ENCODE measurements around the gene C20orf173. TPM values are rescaled to one million over a fixed set of nuclear protein-coding genes. Genes with fewer than 3 reads are reported as not detected.

The C20orf173 gene
- polyA plus RNA-seq, 1 of the 3 experiments (the other 2 are of a cell fraction), result not detected

DNA sequence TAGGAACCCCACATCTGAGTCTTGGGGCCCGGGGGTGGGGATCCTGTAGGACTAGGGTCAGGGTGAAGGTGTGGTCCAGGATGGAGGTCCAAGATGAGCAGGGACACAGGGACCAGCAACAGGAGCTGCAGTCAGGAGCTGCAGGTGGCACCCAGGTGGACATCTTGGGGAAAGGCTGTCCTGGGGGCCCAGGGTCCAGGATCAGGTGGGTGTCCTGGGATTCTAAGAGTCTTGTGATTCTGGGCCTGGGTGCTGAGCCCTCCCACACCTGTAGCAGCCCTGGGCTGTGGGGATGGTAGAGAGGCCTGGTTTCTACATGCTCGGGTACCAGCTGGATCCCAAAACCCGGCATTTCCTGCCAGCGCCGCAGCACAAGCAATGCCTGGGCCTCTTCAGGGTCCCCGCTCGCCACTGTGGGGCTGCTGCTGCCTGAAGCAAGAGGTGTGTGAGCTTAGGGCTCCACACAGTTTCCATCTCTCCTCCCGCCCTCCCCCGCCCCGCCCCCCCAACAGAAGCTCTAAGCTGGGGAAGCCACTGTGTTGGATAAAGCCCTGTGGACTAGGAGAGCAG lies 33.2 kb upstream of the C20orf173 start (continued):
- TF ChIP-seq RAD21 (IDR thresholded peaks at IDR 0.05; ENCODE audit: low read length) (no peak), GABPA (IDR thresholded peaks at IDR 0.05; ENCODE audit: low read depth) (no peak)

- WGBS (ENCODE audit: low lambda C conversion rate), result 64% methylated on average over 3 of the region's 5 CpGs
- TF ChIP-seq GABPA (IDR thresholded peaks at IDR 0.05; ENCODE audit: low read depth) (no peak), FOSL2 (IDR thresholded peaks at IDR 0.05; ENCODE audit: borderline replicate concordance, low read depth) (no peak), GATA2 (CRISPR knock-in tag; IDR thresholded peaks at IDR 0.05) (no peak), EZH2phosphoT487 (IDR thresholded peaks at IDR 0.05; ENCODE audit: borderline replicate concordance, low read depth) (no peak), USF1 (IDR thresholded peaks at IDR 0.05; ENCODE audit: borderline replicate concordance, low read depth) (no peak), FOXM1 (IDR thresholded peaks at IDR 0.05; ENCODE audit: low read depth) (no peak), ELF1 (IDR thresholded peaks at IDR 0.05) (no peak), JUND (IDR thresholded peaks at IDR 0.05) (no peak), RCOR1 (IDR thresholded peaks at IDR 0.05; ENCODE audit: low read length) (no peak), RFX5 (IDR thresholded peaks at IDR 0.05; ENCODE audit: low read length) (no peak), TAF1 (IDR thresholded peaks at IDR 0.05; ENCODE audit: borderline replicate concordance, low read depth, low read length) (no peak), MAX (IDR thresholded peaks at IDR 0.05; ENCODE audit: low read depth) (no peak), YY1 (IDR thresholded peaks at IDR 0.05; ENCODE audit: low read depth) (no peak), TCF12 (IDR thresholded peaks at IDR 0.05) (no peak), SMC3 (IDR thresholded peaks at IDR 0.05; ENCODE audit: low read depth, low read length) (no peak), CHD2 (IDR thresholded peaks at IDR 0.05; ENCODE audit: low read length, partially characterized antibody) (no peak)
- TF ChIP-seq, protein P1, sequence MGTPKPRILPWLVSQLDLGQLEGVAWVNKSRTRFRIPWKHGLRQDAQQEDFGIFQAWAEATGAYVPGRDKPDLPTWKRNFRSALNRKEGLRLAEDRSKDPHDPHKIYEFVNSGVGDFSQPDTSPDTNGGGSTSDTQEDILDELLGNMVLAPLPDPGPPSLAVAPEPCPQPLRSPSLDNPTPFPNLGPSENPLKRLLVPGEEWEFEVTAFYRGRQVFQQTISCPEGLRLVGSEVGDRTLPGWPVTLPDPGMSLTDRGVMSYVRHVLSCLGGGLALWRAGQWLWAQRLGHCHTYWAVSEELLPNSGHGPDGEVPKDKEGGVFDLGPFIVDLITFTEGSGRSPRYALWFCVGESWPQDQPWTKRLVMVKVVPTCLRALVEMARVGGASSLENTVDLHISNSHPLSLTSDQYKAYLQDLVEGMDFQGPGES (IDR thresholded peaks at IDR 0.05; ENCODE audit: low read depth, low read length), result no peak
- TF ChIP-seq, protein P2, sequence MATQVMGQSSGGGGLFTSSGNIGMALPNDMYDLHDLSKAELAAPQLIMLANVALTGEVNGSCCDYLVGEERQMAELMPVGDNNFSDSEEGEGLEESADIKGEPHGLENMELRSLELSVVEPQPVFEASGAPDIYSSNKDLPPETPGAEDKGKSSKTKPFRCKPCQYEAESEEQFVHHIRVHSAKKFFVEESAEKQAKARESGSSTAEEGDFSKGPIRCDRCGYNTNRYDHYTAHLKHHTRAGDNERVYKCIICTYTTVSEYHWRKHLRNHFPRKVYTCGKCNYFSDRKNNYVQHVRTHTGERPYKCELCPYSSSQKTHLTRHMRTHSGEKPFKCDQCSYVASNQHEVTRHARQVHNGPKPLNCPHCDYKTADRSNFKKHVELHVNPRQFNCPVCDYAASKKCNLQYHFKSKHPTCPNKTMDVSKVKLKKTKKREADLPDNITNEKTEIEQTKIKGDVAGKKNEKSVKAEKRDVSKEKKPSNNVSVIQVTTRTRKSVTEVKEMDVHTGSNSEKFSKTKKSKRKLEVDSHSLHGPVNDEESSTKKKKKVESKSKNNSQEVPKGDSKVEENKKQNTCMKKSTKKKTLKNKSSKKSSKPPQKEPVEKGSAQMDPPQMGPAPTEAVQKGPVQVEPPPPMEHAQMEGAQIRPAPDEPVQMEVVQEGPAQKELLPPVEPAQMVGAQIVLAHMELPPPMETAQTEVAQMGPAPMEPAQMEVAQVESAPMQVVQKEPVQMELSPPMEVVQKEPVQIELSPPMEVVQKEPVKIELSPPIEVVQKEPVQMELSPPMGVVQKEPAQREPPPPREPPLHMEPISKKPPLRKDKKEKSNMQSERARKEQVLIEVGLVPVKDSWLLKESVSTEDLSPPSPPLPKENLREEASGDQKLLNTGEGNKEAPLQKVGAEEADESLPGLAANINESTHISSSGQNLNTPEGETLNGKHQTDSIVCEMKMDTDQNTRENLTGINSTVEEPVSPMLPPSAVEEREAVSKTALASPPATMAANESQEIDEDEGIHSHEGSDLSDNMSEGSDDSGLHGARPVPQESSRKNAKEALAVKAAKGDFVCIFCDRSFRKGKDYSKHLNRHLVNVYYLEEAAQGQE (IDR thresholded peaks at IDR 0.05; ENCODE audit: low read depth, low read length), result no peak
- TF ChIP-seq, protein P3, sequence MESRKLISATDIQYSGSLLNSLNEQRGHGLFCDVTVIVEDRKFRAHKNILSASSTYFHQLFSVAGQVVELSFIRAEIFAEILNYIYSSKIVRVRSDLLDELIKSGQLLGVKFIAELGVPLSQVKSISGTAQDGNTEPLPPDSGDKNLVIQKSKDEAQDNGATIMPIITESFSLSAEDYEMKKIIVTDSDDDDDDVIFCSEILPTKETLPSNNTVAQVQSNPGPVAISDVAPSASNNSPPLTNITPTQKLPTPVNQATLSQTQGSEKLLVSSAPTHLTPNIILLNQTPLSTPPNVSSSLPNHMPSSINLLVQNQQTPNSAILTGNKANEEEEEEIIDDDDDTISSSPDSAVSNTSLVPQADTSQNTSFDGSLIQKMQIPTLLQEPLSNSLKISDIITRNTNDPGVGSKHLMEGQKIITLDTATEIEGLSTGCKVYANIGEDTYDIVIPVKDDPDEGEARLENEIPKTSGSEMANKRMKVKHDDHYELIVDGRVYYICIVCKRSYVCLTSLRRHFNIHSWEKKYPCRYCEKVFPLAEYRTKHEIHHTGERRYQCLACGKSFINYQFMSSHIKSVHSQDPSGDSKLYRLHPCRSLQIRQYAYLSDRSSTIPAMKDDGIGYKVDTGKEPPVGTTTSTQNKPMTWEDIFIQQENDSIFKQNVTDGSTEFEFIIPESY (IDR thresholded peaks at IDR 0.05; ENCODE audit: borderline replicate concordance, low read depth), result no peak
- TF ChIP-seq, protein P4, sequence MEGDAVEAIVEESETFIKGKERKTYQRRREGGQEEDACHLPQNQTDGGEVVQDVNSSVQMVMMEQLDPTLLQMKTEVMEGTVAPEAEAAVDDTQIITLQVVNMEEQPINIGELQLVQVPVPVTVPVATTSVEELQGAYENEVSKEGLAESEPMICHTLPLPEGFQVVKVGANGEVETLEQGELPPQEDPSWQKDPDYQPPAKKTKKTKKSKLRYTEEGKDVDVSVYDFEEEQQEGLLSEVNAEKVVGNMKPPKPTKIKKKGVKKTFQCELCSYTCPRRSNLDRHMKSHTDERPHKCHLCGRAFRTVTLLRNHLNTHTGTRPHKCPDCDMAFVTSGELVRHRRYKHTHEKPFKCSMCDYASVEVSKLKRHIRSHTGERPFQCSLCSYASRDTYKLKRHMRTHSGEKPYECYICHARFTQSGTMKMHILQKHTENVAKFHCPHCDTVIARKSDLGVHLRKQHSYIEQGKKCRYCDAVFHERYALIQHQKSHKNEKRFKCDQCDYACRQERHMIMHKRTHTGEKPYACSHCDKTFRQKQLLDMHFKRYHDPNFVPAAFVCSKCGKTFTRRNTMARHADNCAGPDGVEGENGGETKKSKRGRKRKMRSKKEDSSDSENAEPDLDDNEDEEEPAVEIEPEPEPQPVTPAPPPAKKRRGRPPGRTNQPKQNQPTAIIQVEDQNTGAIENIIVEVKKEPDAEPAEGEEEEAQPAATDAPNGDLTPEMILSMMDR (IDR thresholded peaks at IDR 0.05), result no peak
- H4K20me1 ChIP-seq (ENCODE audit: insufficient read depth), result no peaks in the 10 kb centered on the region
- H3K36me3 ChIP-seq (replicated peaks in 1 of 2; ENCODE audit: control insufficient read depth in 1 of 2, insufficient read depth in 2 of 2, low read length in 1 of 2), result peaks cover 0 to 11% of the 10 kb centered on the region in 2 experiments
- DNase-seq, result no peak
- no peak overlapping the region for H3K4me3 ChIP-seq (ENCODE audit: low read depth in 2 of 2, low read length in 1 of 2)
- no peaks in the 10 kb centered on the region for H3K79me2 ChIP-seq (ENCODE audit: insufficient read depth)
- no peaks in the 10 kb centered on the region for H3K27me3 ChIP-seq (ENCODE audit: insufficient read depth)
- no peaks in the 10 kb centered on the region; a peak in 1 of 4 replicates for H3K4me1 ChIP-seq (ENCODE audit: control insufficient read depth in 1 of 2, insufficient read depth in 2 of 2, low read depth in 1 of 2, low read length in 1 of 2)
- H3K4me2 ChIP-seq, result no peak overlapping the region
- H3F3A ChIP-seq (replicated peaks; ENCODE audit: insufficient read depth), result peaks cover 10% of the 10 kb centered on the region
- no peak overlapping the region for H3K27ac ChIP-seq (ENCODE audit: low read depth in 2 of 2, low read length in 1 of 2)
- POLR2A ChIA-PET, result interaction anchor here (1.2 kb wide), 1 partner anchor 19 kb away, joined by 3 read pairs; no protein-coding TSS in a partner anchor
- H3K9ac ChIP-seq, result no peak overlapping the region
- CTCF ChIA-PET, result interaction anchor here (0.8 to 1.7 kb wide), 5 partner anchors 13 to 59 kb away, joined by 3 to 8 read pairs (median 5); no protein-coding TSS in a partner anchor
- no peak overlapping the region for H2AFZ ChIP-seq (ENCODE audit: low read depth)
- H3K9me2 ChIP-seq, result no peaks in the 10 kb centered on the region
- no peaks in the 10 kb centered on the region for H3K9me3 ChIP-seq
These were observed 32.2 kb upstream of the C20orf173 start for GRCh38 chr20:35561671-35562070.
